Measurements from ENCODE around the gene GRAMD1C.

Gene GRAMD1C

DNA sequence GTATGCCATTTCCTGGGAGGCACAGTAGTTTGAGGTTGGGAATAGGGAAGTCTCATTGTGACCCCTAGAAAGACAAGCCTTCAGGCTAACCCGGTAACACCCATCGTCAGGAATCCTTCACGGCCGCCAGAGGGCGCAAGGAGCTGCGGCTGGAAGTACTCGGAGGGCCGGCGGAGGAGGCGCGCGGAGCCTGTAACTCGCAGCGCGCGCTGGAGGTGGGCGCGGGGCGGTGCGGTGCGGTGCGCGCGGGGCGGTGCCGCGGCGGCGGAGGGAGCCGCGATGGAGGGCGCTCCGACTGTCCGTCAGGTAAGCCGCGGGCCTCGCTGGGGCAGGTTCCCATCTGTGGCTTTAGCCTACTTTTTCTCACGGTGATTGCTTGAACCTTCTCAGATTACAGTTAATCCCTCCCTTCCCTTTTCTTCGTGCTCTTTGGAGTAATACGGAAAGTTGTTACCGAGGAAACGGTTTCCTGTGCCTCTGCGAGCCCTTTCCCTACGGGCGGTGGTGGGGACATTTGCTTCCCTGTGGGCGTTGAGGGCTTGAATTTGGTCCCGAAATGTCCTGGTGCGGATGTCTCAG lies at the start of gene GRAMD1C:
TSS of gene GRAMD1C (plus strand) at position 158 of the 579 bp plus-strand sequence. CDS start at position 280, 122 bp downstream.
- in situ Hi-C loops (cut with MboI; ENCODE audit: low pct_unique_long_range_greater_than_20kb, low sequenced_read_pairs) = no loop called here
- peak; percentile 91 for DNase-seq

DNA sequence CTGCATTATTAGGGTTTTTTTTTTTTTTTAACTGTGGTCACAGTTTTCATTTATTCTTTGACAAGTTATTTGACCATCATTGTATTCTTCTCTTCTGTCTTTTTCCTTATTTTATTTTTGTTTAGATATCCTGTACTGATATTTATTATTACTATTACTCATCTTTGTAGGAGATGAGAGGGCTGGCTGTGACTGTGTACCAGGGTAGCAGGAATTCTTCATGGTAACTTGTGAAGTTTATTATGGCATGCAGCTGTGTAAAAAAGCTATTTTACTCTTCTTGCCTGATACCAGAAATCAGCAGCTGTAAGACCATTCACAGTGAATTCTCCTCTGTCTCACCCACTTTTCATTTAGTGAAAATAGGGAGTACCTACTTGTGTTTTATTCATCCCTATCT lies 47.2 kb upstream of the GRAMD1C start:
- in situ Hi-C loops (cut with MboI; ENCODE audit: low pct_unique_long_range_greater_than_20kb, low sequenced_read_pairs) = no loop called here
- no peak for DNase-seq

DNA sequence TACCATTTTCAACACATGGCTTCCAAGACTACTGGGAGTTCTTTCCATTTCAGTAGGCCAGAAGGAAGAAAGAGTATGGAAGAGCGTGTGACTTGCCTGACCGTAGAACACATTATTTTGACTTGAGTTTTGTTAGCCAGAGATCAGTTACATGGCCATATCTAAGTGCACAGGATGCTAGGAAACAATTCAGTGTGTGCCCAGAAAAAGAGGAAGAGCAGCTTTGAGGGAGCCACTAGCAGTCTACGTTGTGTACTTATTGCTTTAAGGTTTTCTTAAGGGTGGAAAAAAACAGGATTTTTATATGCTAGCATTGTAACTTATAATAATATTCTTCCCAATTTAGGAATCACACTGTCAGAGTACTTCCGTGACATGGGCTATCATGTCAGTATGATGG lies 44.1 kb upstream of the GRAMD1C start:
- in situ Hi-C loops (cut with MboI; ENCODE audit: low pct_unique_long_range_greater_than_20kb, low sequenced_read_pairs) = no loop called here
- peak; percentile 53 for DNase-seq

DNA sequence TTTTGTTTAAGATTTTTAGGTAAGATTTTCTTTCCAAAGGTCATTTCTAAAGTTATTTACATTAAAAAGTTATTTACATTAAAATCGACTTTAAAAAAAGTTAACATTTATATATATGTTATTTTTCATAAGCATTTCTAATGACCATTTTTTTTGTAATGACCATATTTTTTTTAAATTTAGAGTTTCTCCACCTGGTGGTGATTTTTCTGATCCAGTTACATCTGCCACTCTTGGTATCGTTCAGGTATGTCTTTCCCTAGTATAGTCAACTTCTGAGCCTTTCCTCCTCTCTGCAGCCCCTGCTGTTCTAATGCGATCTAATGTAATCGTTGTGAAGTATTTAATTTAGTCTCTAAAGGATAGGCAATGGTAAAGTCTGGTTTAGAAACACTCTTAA lies 42.9 kb upstream of the GRAMD1C start:
- DNase-seq = no peak
- in situ Hi-C loops (cut with MboI; ENCODE audit: low pct_unique_long_range_greater_than_20kb, low sequenced_read_pairs) = no loop called here

DNA sequence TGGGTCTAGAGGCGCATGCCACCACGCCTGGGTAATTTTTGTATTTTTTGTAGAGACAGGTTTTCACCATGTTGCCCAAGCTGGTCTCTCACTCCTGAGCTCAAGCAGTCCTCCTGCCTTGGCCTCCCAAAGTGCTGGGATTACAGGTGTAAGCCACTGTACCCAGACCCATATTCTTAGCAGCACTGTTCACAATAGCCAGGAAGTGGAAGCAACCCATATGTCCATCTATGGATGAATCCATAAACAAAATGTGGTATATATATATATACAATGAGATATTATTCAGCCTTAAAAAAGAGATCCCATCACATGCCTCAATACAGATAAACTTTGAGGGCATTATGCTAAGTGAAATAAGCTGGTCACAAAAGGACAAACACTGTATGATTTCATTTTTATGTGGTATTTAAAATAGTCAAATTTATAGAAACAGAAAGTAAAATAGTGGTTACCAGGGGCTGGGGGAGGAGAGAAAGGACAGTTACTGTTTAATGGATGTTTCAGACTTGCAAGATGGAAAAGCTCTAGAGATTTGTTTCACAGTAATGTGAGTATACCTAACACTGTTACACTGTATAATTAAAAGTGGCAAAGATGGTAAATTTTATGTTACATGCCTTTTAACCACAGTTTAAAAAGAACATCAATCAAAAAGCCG lies 35.7 kb upstream of the GRAMD1C start:
- in situ Hi-C loops (cut with MboI; ENCODE audit: low pct_unique_long_range_greater_than_20kb, low sequenced_read_pairs) = no loop called here
- no peak for DNase-seq

DNA sequence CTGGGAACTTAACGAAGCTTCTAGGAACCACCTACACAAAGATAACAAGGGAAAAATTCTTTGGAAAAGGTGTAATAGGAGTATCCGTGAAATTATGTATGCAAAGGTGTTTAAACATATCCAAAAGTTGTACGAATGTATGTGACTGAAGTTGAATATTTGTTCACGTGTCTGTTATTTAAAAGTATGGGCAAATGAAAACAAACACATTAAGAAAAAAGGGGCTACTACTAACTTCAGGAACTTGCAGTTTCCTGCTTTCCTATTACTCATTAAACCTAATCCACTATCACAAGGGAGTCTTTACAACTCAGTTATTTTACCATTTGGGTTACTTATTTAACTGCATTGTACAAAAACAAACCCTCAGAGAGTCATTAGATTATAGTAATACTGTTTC lies 33.9 kb upstream of the GRAMD1C start:
- in situ Hi-C loops (cut with MboI; ENCODE audit: low pct_unique_long_range_greater_than_20kb, low sequenced_read_pairs) = no loop called here

DNA sequence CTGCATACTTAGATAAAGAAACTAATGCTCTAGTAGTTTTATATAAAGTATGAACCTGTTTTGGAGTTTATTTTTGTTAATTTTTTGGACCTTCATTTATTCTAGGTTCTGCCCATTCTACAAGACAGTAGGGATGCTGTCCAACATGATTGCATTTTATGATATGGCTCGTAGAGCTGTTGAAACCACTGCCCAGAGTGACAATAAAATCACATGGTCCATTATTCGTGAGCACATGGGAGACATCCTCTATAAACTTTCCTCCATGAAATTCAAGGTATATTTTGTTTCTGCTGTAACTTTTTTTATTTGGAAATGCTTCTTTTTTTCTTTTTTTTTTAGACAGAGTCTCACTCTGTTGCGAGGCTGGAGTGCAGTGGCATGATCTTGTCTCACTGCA lies 33.3 kb upstream of the GRAMD1C start:
- in situ Hi-C loops (cut with MboI; ENCODE audit: low pct_unique_long_range_greater_than_20kb, low sequenced_read_pairs) = no loop called here
- no peak for DNase-seq

More for the DNA sequence above, 33.9 kb upstream of the GRAMD1C start:
- no peak for DNase-seq

DNA sequence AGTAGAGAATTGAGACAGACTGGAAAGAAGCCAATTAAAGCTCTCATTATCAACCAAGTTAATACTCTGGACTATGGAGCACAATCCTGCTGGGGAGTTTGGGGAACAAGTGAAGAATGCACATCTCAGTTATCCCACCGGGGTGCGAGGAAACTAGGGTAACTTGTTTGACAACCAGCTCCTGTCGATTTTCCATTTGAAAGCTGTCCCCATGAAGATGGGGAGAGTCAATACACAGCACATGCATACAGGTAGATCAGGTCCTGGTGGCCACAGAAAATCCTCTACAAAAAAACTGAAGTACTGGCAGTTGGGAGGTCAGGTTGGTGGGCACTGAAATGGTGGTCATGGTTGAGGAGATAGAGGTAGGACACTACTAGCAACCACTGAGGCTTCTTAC lies 25.7 kb upstream of the GRAMD1C start:
- no peak for DNase-seq

DNA sequence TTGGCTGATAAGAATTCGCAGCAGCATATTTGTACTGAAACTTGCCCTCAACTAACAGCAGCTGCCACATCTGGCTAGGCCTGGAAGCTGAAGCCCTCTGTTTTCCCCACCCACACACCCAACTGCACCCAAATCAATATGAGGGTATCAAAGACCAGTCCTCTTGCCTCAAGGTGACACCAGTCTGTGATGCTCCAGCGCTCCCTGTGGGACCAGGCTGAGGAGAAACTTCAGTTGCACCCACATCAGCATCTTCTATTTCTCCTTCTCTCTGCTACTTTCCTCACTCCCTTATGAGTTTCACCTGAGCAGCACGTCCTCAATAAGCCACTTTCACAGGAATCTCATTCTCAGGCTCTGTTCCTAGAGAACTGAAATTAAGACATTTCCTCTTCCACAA lies 18.7 kb upstream of the GRAMD1C start:
- in situ Hi-C loops (cut with MboI; ENCODE audit: low pct_unique_long_range_greater_than_20kb, low sequenced_read_pairs) = no loop called here
- DNase-seq = no peak

More for the DNA sequence above, 25.7 kb upstream of the GRAMD1C start:
- in situ Hi-C loops (cut with MboI; ENCODE audit: low pct_unique_long_range_greater_than_20kb, low sequenced_read_pairs) = no loop called here

DNA sequence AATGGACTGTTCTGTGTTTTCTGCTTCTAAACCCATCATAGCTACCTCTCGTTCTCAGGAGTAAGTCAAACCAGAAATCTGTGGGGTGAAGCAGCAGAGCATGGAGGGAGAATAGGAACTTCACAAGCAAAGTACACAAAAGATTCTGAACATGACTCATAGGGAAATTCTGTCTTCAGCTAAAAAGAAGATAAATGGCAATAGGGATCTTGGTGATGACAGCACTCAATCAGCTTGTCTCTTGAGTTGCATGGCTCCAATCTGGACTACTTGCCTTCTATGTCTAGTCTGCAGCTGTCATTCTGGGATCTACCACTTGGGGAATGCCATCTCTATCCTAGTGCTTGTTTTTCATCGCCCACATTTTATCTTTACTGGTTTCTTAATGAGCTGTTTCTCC lies 13.5 kb upstream of the GRAMD1C start:
- in situ Hi-C loops (cut with MboI; ENCODE audit: low pct_unique_long_range_greater_than_20kb, low sequenced_read_pairs) = no loop called here
- peak; percentile 14 for DNase-seq

DNA sequence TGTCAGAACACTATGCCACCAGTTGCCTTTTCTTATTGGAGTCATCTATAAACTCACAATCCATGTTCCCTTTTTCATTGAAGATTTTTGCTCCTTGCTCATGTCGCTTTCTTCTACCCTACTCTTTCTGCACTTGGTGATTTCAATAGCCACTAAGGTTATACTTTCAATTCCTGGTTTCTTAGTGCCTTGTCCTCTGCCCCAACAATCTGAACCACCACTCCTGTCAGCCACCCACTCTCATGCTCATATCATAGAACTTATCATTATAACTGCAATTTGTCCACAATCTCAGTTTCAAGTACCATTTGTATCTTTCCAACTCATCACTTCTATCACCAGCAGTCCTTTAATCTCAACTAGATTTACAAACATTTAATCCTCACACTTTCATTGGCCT lies 10.0 kb upstream of the GRAMD1C start:
- DNase-seq = no peak
- in situ Hi-C loops (cut with MboI; ENCODE audit: low pct_unique_long_range_greater_than_20kb, low sequenced_read_pairs) = no loop called here

DNA sequence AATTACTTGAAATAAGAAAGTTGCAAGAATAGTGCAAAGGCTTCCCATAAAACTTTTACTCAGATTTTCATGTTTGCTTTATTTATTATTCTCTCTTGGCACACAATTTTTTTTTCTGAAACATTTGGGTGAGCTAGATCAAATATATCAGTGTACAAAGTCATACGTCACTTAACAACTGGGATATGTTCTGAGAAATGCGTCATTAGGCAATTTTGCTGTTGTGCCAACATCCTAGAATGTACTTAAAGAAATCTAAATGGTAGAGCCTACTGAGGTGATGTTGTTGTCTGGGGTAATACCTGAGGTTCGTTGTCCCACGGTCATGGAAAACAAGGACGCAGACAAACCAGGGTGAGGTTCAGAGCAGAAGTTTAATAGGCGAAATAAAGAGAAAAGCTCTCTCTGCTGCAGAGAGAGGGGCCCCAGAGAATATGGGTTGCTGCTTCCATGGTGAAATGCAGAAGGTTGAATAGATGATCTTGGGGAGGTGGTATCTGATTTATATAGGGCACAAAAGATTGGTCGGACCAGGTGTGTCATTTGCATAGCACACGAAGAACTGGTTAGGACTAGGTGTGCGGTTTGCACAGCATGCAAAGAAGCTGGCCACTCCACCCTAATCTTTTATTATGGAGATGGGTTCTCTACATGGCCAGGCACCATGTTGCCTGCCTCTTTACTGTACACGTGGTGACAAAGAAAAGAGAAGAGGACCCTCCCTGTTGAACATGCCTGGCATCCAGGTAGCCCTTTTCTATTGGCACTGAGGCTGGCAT lies 8.8 kb upstream of the GRAMD1C start:
- no peak for DNase-seq
- in situ Hi-C loops (cut with MboI; ENCODE audit: low pct_unique_long_range_greater_than_20kb, low sequenced_read_pairs) = no loop called here

DNA sequence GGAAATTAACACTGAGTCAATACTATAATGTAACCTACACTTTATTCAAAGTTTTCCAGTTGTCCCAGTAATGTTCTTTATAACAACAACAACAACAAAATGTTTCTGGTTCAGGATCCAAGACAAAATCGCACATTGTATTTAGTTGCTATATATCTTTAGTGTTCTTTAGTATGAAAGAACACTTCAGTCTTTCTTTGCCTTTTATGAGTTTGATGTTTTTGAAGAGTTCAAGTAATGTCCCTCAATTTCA lies 7.6 kb upstream of the GRAMD1C start:
- no peak for DNase-seq
- in situ Hi-C loops (cut with MboI; ENCODE audit: low pct_unique_long_range_greater_than_20kb, low sequenced_read_pairs) = no loop called here

DNA sequence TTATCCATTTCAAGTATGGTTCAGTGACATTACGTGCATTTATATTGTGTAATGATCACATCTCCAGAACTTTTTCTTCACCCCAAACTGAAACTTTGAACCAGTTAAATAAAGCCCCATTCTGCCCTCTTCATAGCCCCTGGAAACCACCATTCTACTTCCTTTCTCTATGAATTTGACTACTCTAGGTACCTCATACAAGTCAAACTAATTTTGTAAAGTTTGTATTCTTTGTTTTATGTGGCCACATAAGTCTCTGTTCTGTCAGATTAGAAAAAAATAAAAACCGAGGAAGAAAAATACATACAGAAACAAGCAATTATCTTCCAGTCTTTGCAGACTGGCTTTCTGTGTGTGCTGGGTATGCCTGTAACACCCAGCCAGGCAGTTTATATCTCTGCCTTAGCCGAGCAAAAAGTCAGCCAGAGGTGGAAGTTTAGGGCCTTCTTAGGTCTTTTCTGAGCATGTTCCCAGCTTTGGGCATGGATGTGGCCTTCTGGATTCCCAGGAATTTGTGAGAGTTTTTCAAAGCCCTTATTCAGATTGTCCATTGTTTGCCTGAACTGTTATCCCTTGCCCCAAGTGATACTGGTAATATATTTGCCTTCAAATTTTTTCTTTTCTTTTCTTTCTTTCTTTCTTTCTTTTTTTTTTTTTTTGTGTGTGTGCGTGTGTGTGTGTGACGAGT lies 6.0 kb upstream of the GRAMD1C start:
- in situ Hi-C loops (cut with MboI; ENCODE audit: low pct_unique_long_range_greater_than_20kb, low sequenced_read_pairs) = no loop called here
- DNase-seq = no peak

DNA sequence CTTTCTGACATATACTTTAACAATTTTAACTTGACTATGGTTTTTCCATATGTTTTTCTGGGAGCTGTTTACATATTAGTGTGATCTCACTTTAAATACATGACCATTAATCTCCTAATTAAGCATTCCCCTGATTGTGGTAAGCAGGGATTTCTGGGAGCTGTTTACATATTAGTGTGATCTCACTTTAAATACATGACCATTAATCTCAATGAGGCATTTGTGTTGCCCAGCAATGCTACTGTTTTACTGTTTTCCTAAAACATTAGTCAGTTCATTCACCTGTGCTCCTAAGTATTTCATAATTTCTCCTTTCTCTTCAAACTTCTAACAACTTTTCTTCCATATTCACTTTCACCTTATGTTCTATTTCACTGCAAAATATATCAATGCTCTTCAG lies 3.6 kb upstream of the GRAMD1C start:
- no peak for DNase-seq
- in situ Hi-C loops (cut with MboI; ENCODE audit: low pct_unique_long_range_greater_than_20kb, low sequenced_read_pairs) = no loop called here

DNA sequence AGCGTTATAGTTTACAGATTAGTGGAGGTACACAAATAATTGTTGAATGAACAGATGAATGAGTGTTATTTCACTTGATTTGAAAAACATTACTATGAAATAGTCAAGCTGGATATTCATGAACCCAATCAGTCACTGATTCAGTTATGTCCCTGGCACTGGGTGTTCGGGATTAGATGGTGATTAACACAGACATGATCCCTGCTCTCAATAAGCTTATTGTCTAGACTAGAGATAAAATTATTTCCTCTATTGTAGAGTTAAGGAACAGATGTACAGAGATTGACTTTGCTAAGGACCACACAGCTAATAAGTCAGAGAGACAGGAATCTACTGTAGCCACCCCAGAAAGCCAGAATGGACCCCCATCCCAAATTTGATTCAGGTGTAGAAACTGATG lies 963 bp downstream of the GRAMD1C start:
- no peak for DNase-seq
- in situ Hi-C loops (cut with MboI; ENCODE audit: low pct_unique_long_range_greater_than_20kb, low sequenced_read_pairs) = no loop called here

DNA sequence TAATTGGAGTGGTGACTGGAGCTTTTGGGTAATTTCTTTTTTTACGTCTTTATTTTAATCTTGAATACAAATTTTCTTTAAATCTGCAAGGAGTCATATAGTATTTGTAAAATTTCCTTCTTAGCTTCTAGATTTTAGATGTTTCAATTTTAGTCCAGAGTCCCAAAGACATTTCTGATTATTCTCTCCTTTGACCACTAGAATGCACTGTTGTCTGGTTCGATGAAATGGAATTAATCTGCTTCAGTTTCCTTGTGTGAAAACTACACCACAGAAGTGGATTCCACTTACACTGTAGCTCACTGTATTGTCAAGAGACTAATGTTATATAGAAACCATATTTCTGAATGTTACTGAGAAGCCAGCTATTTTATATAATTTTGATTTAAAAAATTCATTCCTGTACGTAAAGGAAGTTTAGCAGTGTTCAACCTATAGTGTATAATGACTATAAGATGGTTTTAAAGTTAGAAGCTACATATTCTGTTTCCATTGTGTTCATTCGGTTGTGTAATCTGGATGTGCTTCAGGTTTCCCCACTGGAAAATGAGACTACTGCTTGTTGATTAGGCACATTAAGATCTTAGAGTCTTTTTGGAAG lies 6.1 kb downstream of the GRAMD1C start:
- DNase-seq = peak; percentile 56
- in situ Hi-C loops (cut with MboI; ENCODE audit: low pct_unique_long_range_greater_than_20kb, low sequenced_read_pairs) = no loop called here

DNA sequence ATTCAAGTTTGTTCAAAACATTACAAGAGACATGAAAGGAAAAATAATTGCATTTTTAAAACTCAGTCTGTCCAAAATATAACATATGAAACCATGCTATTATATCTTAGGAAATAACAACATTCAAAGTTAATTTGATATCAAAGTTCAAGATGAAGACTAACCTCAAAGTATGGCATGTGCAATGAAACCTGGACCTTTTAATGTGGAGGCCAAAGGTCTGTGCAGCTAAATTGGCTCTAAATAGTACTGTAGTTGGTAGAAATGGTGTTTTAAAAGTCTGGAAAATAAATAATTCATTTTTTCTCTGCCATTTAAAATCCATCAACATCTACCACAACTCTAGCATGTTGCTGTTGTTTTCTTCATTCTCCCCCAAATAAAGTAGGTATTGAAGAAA lies 8.7 kb downstream of the GRAMD1C start:
- no peak for DNase-seq
- in situ Hi-C loops (cut with MboI; ENCODE audit: low pct_unique_long_range_greater_than_20kb, low sequenced_read_pairs) = no loop called here

DNA sequence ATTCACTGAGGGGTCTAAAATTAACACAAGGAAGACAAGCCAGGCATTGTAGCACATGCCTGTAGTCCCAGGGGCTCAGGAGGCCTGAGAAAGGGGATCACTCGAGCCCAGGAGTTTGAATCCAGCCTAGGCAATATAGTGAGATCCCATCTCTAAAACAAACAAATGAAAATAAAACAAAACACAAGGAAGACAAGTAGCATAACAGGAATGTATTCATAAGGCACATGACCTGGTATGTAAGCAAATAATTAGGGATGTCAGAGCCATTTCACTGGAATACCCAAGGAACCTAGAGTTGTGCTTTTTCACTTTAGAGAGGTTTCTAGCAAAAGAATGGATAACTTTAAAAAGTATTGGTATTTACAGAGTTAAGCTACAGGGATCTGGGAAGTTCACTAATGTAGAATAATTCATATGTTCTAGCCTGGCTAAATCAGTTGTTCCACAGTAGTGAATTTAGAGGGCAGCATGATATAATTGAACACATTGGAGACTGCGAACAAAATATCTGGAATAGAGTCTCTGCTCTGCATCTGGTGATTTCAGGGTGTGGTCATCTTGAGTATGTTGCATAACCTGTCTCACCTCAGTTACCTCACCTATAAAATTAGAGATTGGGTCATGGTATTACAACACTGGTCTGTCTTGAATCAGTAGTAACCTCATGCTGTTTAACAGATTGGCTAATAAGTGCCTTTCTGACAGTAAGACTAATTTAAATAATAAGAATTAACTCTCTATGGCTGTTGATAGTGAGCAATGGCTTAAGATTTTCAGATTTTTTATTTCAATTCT lies 9.3 kb downstream of the GRAMD1C start:
- in situ Hi-C loops (cut with MboI; ENCODE audit: low pct_unique_long_range_greater_than_20kb, low sequenced_read_pairs) = no loop called here

More for the DNA sequence above, 9.3 kb downstream of the GRAMD1C start:
- no peak for DNase-seq
